Neutrophil (primary cell): ENCODE data around the gene PAX3.

ENCODE experiments used
- H3K27ac ChIP-seq: fragments of 200-600 bp; sonication (generic); 2 replicates; pipeline ENCODE4 v1.5.1; 2016; ENCODE audit warnings: mild to moderate bottlenecking, moderate library complexity
- H3K27me3 ChIP-seq: fragments of 200-600 bp; sonication (generic); 2 replicates; pipeline ENCODE4 v1.6.0; 2016; ENCODE audit warnings: mild to moderate bottlenecking
- H3K36me3 ChIP-seq: fragments of 200-600 bp; sonication (generic); 2 replicates; pipeline ENCODE4 v1.5.1; 2017
- H3K4me1 ChIP-seq, 2 experiments: fragments of 200-600 bp in 1 of 2; sonication (generic) in 1 of 2; 1 replicate in 1 of 2; 2 replicates in 1 of 2; pipeline versions ENCODE4 v1.5.1 to v1.6.1; 2013 to 2016; ENCODE audit warnings: low read depth in 1 of 2, low read length in 1 of 2, mild to moderate bottlenecking in 1 of 2, moderate library complexity in 1 of 2; ENCODE audit not compliant: control insufficient read depth in 1 of 2, insufficient read depth in 1 of 2
- H3K4me3 ChIP-seq, 2 experiments: fragments of 200-600 bp in 1 of 2; sonication (generic) in 1 of 2; 1 replicate in 1 of 2; 2 replicates in 1 of 2; pipeline ENCODE4 v1.5.1; 2013 to 2016; ENCODE audit warnings: low read depth in 1 of 2, low read length in 1 of 2, mild to moderate bottlenecking in 1 of 2, moderate library complexity in 1 of 2
- H3K9me3 ChIP-seq: fragments of 200-600 bp; sonication (generic); 2 replicates; pipeline ENCODE4 v1.5.1; 2016
- TF ChIP-seq, protein P1 (sequence below): fragments of 200-600 bp; sonication (generic); IDR thresholded peaks from 2 replicates; pipeline ENCODE4 v1.5.1; 2016; ENCODE audit warnings: antibody characterized with exemption

The PAX3 gene

DNA sequence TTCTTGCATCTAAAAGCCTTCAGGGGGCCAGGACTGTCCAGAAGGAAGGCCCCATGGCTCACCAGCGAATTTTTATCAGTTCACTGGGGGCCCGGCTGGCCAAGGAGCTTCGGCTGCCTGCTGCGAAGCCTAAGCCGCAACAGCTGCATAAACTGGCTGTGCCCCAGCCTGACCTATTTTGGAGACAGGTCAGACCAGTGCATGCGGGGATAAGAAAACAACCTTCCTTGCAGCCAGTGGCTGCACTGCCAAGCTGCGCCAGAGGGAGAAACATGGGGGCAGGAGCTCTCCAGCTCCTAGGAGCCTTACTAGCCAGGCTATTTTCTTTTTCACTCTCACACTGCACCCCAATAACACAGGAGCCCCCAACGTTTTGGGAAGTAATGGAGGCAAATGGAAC is 15.2 kb downstream of the PAX3 start:
- Histone ChIP-seq H3K27me3 (peaks cover 99% of the 10 kb centered on the region), H3K27ac (no peak overlapping the region), H3K4me3 (no peak overlapping the region), H3K36me3 (no peaks in the 10 kb centered on the region), H3K9me3 (no peaks in the 10 kb centered on the region), H3K4me1 (no peaks in the 10 kb centered on the region)
- TF ChIP-seq, protein P1, sequence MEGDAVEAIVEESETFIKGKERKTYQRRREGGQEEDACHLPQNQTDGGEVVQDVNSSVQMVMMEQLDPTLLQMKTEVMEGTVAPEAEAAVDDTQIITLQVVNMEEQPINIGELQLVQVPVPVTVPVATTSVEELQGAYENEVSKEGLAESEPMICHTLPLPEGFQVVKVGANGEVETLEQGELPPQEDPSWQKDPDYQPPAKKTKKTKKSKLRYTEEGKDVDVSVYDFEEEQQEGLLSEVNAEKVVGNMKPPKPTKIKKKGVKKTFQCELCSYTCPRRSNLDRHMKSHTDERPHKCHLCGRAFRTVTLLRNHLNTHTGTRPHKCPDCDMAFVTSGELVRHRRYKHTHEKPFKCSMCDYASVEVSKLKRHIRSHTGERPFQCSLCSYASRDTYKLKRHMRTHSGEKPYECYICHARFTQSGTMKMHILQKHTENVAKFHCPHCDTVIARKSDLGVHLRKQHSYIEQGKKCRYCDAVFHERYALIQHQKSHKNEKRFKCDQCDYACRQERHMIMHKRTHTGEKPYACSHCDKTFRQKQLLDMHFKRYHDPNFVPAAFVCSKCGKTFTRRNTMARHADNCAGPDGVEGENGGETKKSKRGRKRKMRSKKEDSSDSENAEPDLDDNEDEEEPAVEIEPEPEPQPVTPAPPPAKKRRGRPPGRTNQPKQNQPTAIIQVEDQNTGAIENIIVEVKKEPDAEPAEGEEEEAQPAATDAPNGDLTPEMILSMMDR: no peak

DNA sequence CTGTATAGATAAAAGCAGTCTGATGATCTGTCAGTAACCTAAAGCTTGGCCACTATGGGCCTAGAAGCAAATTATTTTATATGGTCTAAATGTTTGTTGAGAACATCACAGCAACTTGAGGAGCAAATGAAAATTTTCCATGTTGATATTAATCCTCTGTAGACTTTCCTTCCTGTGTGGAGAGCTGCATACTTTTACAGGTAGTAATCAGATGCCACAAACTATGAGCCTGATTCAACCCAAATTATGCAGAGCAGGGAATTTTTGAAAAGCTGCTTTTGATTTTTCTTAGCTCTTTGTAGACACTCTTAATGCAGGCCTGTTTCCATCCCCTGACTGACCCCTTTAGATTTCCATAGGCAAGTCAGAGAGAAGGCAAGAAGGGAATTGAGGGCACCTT is 17.3 kb downstream of the PAX3 start:
- Histone ChIP-seq H3K4me1 (no peaks in the 10 kb centered on the region), H3K9me3 (no peaks in the 10 kb centered on the region), H3K27ac (no peak overlapping the region), H3K36me3 (no peaks in the 10 kb centered on the region), H3K27me3 (peaks cover 99% of the 10 kb centered on the region), H3K4me3 (no peak overlapping the region)
- TF ChIP-seq, protein P1: no peak

DNA sequence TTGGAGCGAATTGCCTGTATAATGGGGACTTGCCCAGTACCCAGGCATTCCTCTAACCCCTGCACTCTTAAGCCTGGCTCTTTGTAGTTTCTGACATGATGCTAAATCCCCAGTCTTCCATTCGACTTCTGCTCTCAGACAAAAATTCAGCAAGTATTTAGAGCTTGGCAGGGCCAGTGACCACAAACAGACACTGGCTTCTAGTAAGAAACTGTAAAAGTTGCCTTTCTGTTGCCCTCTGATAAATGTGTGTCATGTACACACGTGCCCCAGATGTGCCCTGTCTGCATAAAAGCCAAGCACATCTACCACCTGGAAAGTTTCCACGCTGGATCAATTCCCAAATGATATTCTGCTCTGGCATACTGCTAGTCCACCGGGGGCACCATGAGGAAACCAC is 18.0 kb downstream of the PAX3 start:
- Histone ChIP-seq H3K27me3 (peaks cover 99% of the 10 kb centered on the region), H3K27ac (no peak overlapping the region), H3K9me3 (no peaks in the 10 kb centered on the region), H3K4me1 (no peaks in the 10 kb centered on the region), H3K4me3 (no peak overlapping the region), H3K36me3 (no peaks in the 10 kb centered on the region)
- TF ChIP-seq, protein P1: no peak

DNA sequence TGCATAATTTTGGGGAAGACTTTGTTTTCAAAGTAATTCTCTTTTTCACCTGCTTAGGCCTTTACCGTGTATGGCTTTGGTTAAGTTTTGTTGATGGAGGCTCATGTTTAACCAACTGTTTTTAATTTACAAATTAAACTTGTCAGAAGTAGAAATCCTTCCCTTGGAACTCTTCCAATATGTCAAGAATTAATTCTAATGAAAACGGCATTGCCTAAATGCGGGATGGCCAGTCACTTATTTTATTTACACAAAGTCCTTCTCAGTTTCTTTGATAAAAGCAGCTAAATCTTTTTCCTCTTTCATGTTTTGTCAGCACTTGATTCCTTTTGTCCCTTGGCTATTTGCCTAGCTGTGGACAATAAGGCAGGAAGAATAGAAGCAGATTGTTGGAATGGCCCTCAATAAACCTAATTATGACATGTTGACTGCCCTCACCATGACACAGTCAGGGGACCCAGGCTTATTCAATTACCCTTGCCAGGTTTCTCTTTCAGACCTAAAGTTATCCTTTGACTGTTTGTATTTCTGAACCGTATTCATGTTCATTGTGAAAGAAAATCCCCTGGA is 26.3 kb downstream of the PAX3 start:
- no peaks in the 10 kb centered on the region for H3K4me1 ChIP-seq
- no peaks in the 10 kb centered on the region for H3K36me3 ChIP-seq
- TF ChIP-seq, protein P1: no peak
- H3K9me3 ChIP-seq: no peaks in the 10 kb centered on the region
- H3K4me3 ChIP-seq: no peak overlapping the region
- H3K27ac ChIP-seq: no peak overlapping the region
- H3K27me3 ChIP-seq: peaks cover 98% of the 10 kb centered on the region

DNA sequence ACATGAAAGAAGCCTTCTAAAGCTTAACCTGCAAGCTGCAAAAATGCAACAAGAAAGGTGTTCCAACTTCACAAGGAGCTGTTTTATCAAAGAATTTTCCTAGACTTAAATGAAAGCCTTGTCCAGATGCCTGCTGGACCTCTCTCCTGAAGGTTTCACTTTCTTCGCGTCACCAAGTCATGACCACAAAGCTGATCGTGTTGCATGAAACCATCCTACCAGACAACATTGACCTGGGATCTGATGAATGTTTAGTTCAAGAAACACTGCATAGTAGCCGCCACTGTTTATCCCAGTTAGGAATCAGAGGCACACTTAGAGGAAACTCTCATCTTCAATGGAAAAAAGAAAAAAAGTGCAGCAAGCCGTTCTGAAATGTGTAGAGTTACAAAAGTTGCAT is 26.9 kb downstream of the PAX3 start:
- no peaks in the 10 kb centered on the region for H3K4me1 ChIP-seq
- H3K36me3 ChIP-seq: no peaks in the 10 kb centered on the region
- no peak overlapping the region for H3K27ac ChIP-seq
- H3K27me3 ChIP-seq: peaks cover 97% of the 10 kb centered on the region
- TF ChIP-seq, protein P1: no peak
- H3K9me3 ChIP-seq: no peaks in the 10 kb centered on the region
- H3K4me3 ChIP-seq: no peak overlapping the region

DNA sequence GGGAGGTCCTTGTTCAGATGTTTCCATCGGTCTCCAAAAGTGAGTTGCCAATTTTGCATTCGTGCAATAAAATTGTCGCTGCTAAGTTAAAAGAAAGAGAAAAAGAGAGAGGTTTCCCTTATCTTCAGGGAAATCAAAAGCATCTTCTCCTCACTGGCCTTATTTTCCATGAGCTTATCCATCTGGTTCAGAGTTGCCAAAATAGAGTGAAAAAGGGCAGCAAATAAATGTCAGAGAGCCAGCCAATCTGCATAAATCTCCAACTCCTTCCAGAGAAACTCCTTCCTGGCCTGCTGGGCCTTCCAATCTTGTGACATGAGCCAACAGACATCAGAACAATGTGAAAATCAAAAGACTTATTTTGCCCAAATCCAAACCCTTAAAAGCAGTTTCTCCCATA is 28.4 kb downstream of the PAX3 start:
- no peaks in the 10 kb centered on the region for H3K36me3 ChIP-seq
- peaks cover 93% of the 10 kb centered on the region for H3K27me3 ChIP-seq

More for the DNA sequence above, 28.4 kb downstream of the PAX3 start:
- Histone ChIP-seq H3K4me1 (no peaks in the 10 kb centered on the region), H3K9me3 (no peaks in the 10 kb centered on the region), H3K4me3 (no peak overlapping the region), H3K27ac (no peak overlapping the region)
- TF ChIP-seq, protein P1: no peak
